GM21367 (cell line): ENCODE results near the gene MTARC2.
A peak's percentile ranks its signal among the peaks of the same experiment; 100 is the strongest.
"Not testable (repeated sequence)": the region's sequence is repeated elsewhere in the genome, so short reads cannot be mapped to it uniquely, and the experiment has no call there.

Source experiments
- ATAC-seq: cut with Tn5 transposase; IDR thresholded peaks from one replicate; pipeline ENCODE4 v1.9.1; 2021; ENCODE audit not compliant: unreplicated experiment

MTARC2 gene

GRCh38 chr1:220748089-220748934 lies at the start of gene MTARC2:
MTARC2 (plus strand) TSS chr1:220748322; CDS start chr1:220748532, 210 bp downstream.
- ATAC-seq = peak; percentile 88

- no peak for ATAC-seq
Measured at GRCh38 chr1:220698607-220699016, 49.5 kb upstream of the MTARC2 start.

GRCh38 chr1:220699044-220699443 lies 49.1 kb upstream of the MTARC2 start:
- no peak for ATAC-seq

GRCh38 chr1:220700556-220701179 lies 47.5 kb upstream of the MTARC2 start:
- ATAC-seq = no peak

- ATAC-seq = no peak
Measured at GRCh38 chr1:220701974-220702373, 46.1 kb upstream of the MTARC2 start.

- ATAC-seq = no peak
Measured at GRCh38 chr1:220702733-220703270, 45.3 kb upstream of the MTARC2 start.

- ATAC-seq = no peak
Measured at GRCh38 chr1:220703305-220703704, 44.8 kb upstream of the MTARC2 start.

GRCh38 chr1:220705782-220706181 lies 42.3 kb upstream of the MTARC2 start:
- ATAC-seq = no peak

- no peak for ATAC-seq
Measured at GRCh38 chr1:220706480-220706879, 41.6 kb upstream of the MTARC2 start.

- ATAC-seq = no peak
Measured at GRCh38 chr1:220707160-220707559, 41.0 kb upstream of the MTARC2 start.

GRCh38 chr1:220708244-220708643 lies 39.9 kb upstream of the MTARC2 start:
- no peak for ATAC-seq

GRCh38 chr1:220708936-220709801 lies 39.0 kb upstream of the MTARC2 start:
- no peak for ATAC-seq

GRCh38 chr1:220710333-220710732 lies 37.8 kb upstream of the MTARC2 start:
- ATAC-seq = no peak

GRCh38 chr1:220711056-220711809 lies 36.9 kb upstream of the MTARC2 start:
- ATAC-seq = peak; percentile 88

- ATAC-seq = not testable (repeated sequence)
Measured at GRCh38 chr1:220715986-220716385, 32.1 kb upstream of the MTARC2 start.

- ATAC-seq = no peak
Measured at GRCh38 chr1:220717800-220718640, 30.1 kb upstream of the MTARC2 start.

- ATAC-seq = not testable (repeated sequence)
Measured at GRCh38 chr1:220721266-220721665, 26.9 kb upstream of the MTARC2 start.

- no peak for ATAC-seq
Measured at GRCh38 chr1:220726634-220727033, 21.5 kb upstream of the MTARC2 start.

GRCh38 chr1:220727519-220727918 lies 20.6 kb upstream of the MTARC2 start:
- ATAC-seq = no peak
